ENCODE measurements around the gene EPHA4.

DNA sequence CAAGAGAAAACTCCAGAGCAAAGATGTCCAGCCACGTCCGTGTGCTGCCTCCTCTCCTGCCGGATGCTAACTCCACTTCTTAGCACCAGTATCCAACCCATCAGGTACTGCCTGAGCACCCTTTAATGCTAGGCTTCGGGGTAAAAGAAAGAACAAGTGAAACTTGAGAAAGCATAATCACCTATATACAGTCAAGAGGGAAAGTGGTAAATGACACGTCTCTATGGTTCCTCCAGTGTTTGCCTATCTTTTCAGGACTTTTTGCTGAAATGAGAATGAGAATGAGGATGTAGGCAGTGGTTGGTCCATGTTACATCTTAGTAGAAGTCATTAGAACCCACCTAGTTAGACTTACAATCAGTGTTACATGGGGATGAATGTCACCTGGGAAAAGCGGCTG, 47.9 kb downstream of the EPHA4 start:
- TF ChIP-seq, protein P1, sequence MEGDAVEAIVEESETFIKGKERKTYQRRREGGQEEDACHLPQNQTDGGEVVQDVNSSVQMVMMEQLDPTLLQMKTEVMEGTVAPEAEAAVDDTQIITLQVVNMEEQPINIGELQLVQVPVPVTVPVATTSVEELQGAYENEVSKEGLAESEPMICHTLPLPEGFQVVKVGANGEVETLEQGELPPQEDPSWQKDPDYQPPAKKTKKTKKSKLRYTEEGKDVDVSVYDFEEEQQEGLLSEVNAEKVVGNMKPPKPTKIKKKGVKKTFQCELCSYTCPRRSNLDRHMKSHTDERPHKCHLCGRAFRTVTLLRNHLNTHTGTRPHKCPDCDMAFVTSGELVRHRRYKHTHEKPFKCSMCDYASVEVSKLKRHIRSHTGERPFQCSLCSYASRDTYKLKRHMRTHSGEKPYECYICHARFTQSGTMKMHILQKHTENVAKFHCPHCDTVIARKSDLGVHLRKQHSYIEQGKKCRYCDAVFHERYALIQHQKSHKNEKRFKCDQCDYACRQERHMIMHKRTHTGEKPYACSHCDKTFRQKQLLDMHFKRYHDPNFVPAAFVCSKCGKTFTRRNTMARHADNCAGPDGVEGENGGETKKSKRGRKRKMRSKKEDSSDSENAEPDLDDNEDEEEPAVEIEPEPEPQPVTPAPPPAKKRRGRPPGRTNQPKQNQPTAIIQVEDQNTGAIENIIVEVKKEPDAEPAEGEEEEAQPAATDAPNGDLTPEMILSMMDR (conservative IDR thresholded peaks at IDR 0.05 in 1 of 2, IDR thresholded peaks at IDR 0.05 in 1 of 2; ENCODE audit: low read depth in 1 of 2, low read length in 2 of 2) = no peak
- TF ChIP-seq EZH2 (IDR thresholded peaks at IDR 0.05; ENCODE audit: low read length, missing control alignments) = no peak

Data from fibroblast of lung (primary cell).